ENCODE measurements around the gene STAT5A.

Gene STAT5A

GRCh38 chr17:42286411-42287221 lies 1.7 kb upstream of the STAT5A start:
- Histone ChIP-seq H3K9ac (ENCODE audit: insufficient read length, low read depth) (no peak overlapping the region), H3K4me1 (ENCODE audit: insufficient read depth, insufficient read length) (peaks cover 24% of the 10 kb centered on the region), H3K36me3 (ENCODE audit: insufficient read depth, insufficient read length, low read length) (no peaks in the 10 kb centered on the region), H3K4me3 (ENCODE audit: insufficient read length, low read depth) (no peak overlapping the region), H3K27me3 (ENCODE audit: insufficient read depth, insufficient read length) (peaks cover 28% of the 10 kb centered on the region), H3K9me3 (ENCODE audit: insufficient read depth, low read length) (no peaks in the 10 kb centered on the region)
- TF ChIP-seq SUZ12 (IDR thresholded peaks at IDR 0.05; ENCODE audit: extremely low read depth, insufficient read depth, insufficient read length) (no peak), YY1 (IDR thresholded peaks at IDR 0.05; ENCODE audit: insufficient read depth, insufficient read length) (no peak), ZNF274 (IDR thresholded peaks at IDR 0.05; ENCODE audit: low read depth, low read length) (no peak)
- no peak for DNase-seq (ENCODE audit: low read depth, low spot score)

GRCh38 chr17:42287305-42287976 lies 857 bp upstream of the STAT5A start:
- H3K9ac ChIP-seq (ENCODE audit: insufficient read length, low read depth), result peak overlapping the region; percentile 79
- DNase-seq (ENCODE audit: low read depth, low spot score), result no peak
- peaks cover 24% of the 10 kb centered on the region for H3K4me1 ChIP-seq (ENCODE audit: insufficient read depth, insufficient read length)

GRCh38 chr17:42288803-42289610 lies 709 bp downstream of the STAT5A start:
- Histone ChIP-seq H3K4me1 (ENCODE audit: insufficient read depth, insufficient read length) (peaks cover 15% of the 10 kb centered on the region), H3K9ac (ENCODE audit: insufficient read length, low read depth) (peak overlapping the region; percentile 79), H3K4me3 (ENCODE audit: insufficient read length, low read depth) (peak overlapping the region; percentile 54), H3K9me3 (ENCODE audit: insufficient read depth, low read length) (no peaks in the 10 kb centered on the region), H3K36me3 (ENCODE audit: insufficient read depth, insufficient read length, low read length) (no peaks in the 10 kb centered on the region), H3K27me3 (ENCODE audit: insufficient read depth, insufficient read length) (peaks cover 28% of the 10 kb centered on the region)
- TF ChIP-seq SUZ12 (IDR thresholded peaks at IDR 0.05; ENCODE audit: extremely low read depth, insufficient read depth, insufficient read length) (no peak), ZNF274 (IDR thresholded peaks at IDR 0.05; ENCODE audit: low read depth, low read length) (no peak), YY1 (IDR thresholded peaks at IDR 0.05; ENCODE audit: insufficient read depth, insufficient read length) (no peak)
- no peak for DNase-seq (ENCODE audit: low read depth, low spot score)

More at GRCh38 chr17:42287305-42287976, 857 bp upstream of the STAT5A start:
- peaks cover 28% of the 10 kb centered on the region for H3K27me3 ChIP-seq (ENCODE audit: insufficient read depth, insufficient read length)
- H3K36me3 ChIP-seq (ENCODE audit: insufficient read depth, insufficient read length, low read length), result no peaks in the 10 kb centered on the region
- H3K4me3 ChIP-seq (ENCODE audit: insufficient read length, low read depth), result no peak overlapping the region
- TF ChIP-seq YY1 (IDR thresholded peaks at IDR 0.05; ENCODE audit: insufficient read depth, insufficient read length) (no peak), SUZ12 (IDR thresholded peaks at IDR 0.05; ENCODE audit: extremely low read depth, insufficient read depth, insufficient read length) (no peak), ZNF274 (IDR thresholded peaks at IDR 0.05; ENCODE audit: low read depth, low read length) (no peak)
- no peaks in the 10 kb centered on the region for H3K9me3 ChIP-seq (ENCODE audit: insufficient read depth, low read length)

- Histone ChIP-seq H3K27me3 (ENCODE audit: insufficient read depth, insufficient read length) (peaks cover 28% of the 10 kb centered on the region), H3K9me3 (ENCODE audit: insufficient read depth, low read length) (no peaks in the 10 kb centered on the region), H3K4me3 (ENCODE audit: insufficient read length, low read depth) (no peak overlapping the region), H3K9ac (ENCODE audit: insufficient read length, low read depth) (peak overlapping the region; percentile 5), H3K36me3 (ENCODE audit: insufficient read depth, insufficient read length, low read length) (no peaks in the 10 kb centered on the region), H3K4me1 (ENCODE audit: insufficient read depth, insufficient read length) (peaks cover 14% of the 10 kb centered on the region)
- no peak for DNase-seq (ENCODE audit: low read depth, low spot score)
- TF ChIP-seq YY1 (IDR thresholded peaks at IDR 0.05; ENCODE audit: insufficient read depth, insufficient read length), result no peak
- TF ChIP-seq ZNF274 (IDR thresholded peaks at IDR 0.05; ENCODE audit: low read depth, low read length), result no peak
- TF ChIP-seq SUZ12 (IDR thresholded peaks at IDR 0.05; ENCODE audit: extremely low read depth, insufficient read depth, insufficient read length), result no peak
Measured at GRCh38 chr17:42289611-42290181, 1.4 kb downstream of the STAT5A start.

- DNase-seq (ENCODE audit: low read depth, low spot score), result no peak
- Histone ChIP-seq H3K9ac (ENCODE audit: insufficient read length, low read depth) (no peak overlapping the region), H3K27me3 (ENCODE audit: insufficient read depth, insufficient read length) (peaks cover 28% of the 10 kb centered on the region), H3K4me3 (ENCODE audit: insufficient read length, low read depth) (no peak overlapping the region), H3K36me3 (ENCODE audit: insufficient read depth, insufficient read length, low read length) (peaks cover 1% of the 10 kb centered on the region), H3K4me1 (ENCODE audit: insufficient read depth, insufficient read length) (peaks cover 14% of the 10 kb centered on the region), H3K9me3 (ENCODE audit: insufficient read depth, low read length) (no peaks in the 10 kb centered on the region)
- no peak for TF ChIP-seq YY1 (IDR thresholded peaks at IDR 0.05; ENCODE audit: insufficient read depth, insufficient read length)
- TF ChIP-seq ZNF274 (IDR thresholded peaks at IDR 0.05; ENCODE audit: low read depth, low read length), result no peak
- TF ChIP-seq SUZ12 (IDR thresholded peaks at IDR 0.05; ENCODE audit: extremely low read depth, insufficient read depth, insufficient read length), result no peak
Measured at GRCh38 chr17:42290577-42290976, 2.3 kb downstream of the STAT5A start.

- Histone ChIP-seq H3K4me3 (ENCODE audit: insufficient read length, low read depth) (no peak overlapping the region), H3K9ac (ENCODE audit: insufficient read length, low read depth) (no peak overlapping the region), H3K27me3 (ENCODE audit: insufficient read depth, insufficient read length) (peaks cover 28% of the 10 kb centered on the region), H3K4me1 (ENCODE audit: insufficient read depth, insufficient read length) (peaks cover 14% of the 10 kb centered on the region), H3K9me3 (ENCODE audit: insufficient read depth, low read length) (no peaks in the 10 kb centered on the region), H3K36me3 (ENCODE audit: insufficient read depth, insufficient read length, low read length) (peaks cover 4% of the 10 kb centered on the region)
- TF ChIP-seq YY1 (IDR thresholded peaks at IDR 0.05; ENCODE audit: insufficient read depth, insufficient read length) (no peak), SUZ12 (IDR thresholded peaks at IDR 0.05; ENCODE audit: extremely low read depth, insufficient read depth, insufficient read length) (no peak), ZNF274 (IDR thresholded peaks at IDR 0.05; ENCODE audit: low read depth, low read length) (no peak)
- no peak for DNase-seq (ENCODE audit: low read depth, low spot score)
Measured at GRCh38 chr17:42291129-42291528, 2.8 kb downstream of the STAT5A start.
